Parathyroid adenoma (tissue), 2 donors: Measurements from ENCODE around the gene EEPD1.

Source experiments
- H2AFZ ChIP-seq: fragments of 300-600 bp; sonication (generic); one replicate; pipeline ENCODE4 v1.7.0; 2017; ENCODE audit warnings: antibody characterized with exemption, mild to moderate bottlenecking
- H3K27ac ChIP-seq: fragments of 300-600 bp; sonication (generic); one replicate; pipeline ENCODE4 v1.7.0; 2017
- H3K27me3 ChIP-seq: fragments of 300-600 bp; sonication (generic); one replicate; pipeline ENCODE4 v1.7.0; 2017; ENCODE audit warnings: low read length; ENCODE audit not compliant: control insufficient read depth, insufficient read depth
- H3K36me3 ChIP-seq: fragments of 300-600 bp; sonication (generic); one replicate; pipeline ENCODE4 v1.7.0; 2017; ENCODE audit warnings: low read length; ENCODE audit not compliant: control insufficient read depth, insufficient read depth
- H3K4me1 ChIP-seq: fragments of 300-600 bp; sonication (generic); one replicate; pipeline ENCODE4 v1.7.0; 2017; ENCODE audit warnings: control low read depth
- H3K4me2 ChIP-seq: fragments of 300-600 bp; sonication (generic); one replicate; pipeline ENCODE4 v1.7.0; 2017; ENCODE audit warnings: low read length
- H3K4me3 ChIP-seq: fragments of 300-600 bp; sonication (generic); one replicate; pipeline ENCODE4 v1.7.0; 2017; ENCODE audit warnings: low read depth, low read length
- H3K79me2 ChIP-seq: fragments of 300-600 bp; sonication (generic); one replicate; pipeline ENCODE4 v1.7.0; 2017; ENCODE audit warnings: control low read depth
- H3K9ac ChIP-seq: fragments of 300-600 bp; sonication (generic); one replicate; pipeline ENCODE4 v1.7.0; 2017; ENCODE audit warnings: mild to moderate bottlenecking
- H3K9me3 ChIP-seq: fragments of 300-600 bp; sonication (generic); one replicate; pipeline ENCODE4 v1.7.0; 2017; ENCODE audit warnings: low read length; ENCODE audit not compliant: control insufficient read depth
- TF ChIP-seq, protein P1 (sequence below): fragments of 300-600 bp; sonication (generic); IDR thresholded peaks from one replicate; pipeline ENCODE4 v1.7.0; 2017; ENCODE audit warnings: antibody characterized with exemption, mild to moderate bottlenecking
- donor health status: primary hyperparathyroidism.

The EEPD1 gene

DNA sequence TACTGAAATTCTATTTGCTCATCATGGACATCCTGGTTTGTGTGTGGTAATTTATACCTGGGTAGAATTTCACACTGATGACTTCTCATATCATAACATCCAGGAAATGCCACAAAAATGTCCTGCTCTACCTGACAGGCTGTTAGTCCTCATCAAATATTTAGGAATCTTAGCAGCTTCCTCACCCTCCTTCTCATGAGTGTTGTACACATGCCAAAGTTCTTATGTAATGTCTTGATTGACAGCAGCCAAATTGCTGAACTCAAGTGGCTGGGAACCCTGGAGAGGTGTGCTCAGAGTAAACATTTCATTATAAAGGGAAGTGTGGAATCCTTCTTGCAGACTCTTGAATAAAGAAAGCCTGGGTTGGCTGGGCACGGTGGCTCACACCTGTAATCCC is 8.9 kb downstream of the EEPD1 start:
- H3K4me2 ChIP-seq, result no peak overlapping the region
- no peak overlapping the region for H3K4me3 ChIP-seq
- H3K27ac ChIP-seq, result no peak overlapping the region
- H3K9ac ChIP-seq, result no peak overlapping the region
- no peaks in the 10 kb centered on the region for H3K27me3 ChIP-seq
- no peaks in the 10 kb centered on the region for H3K9me3 ChIP-seq
- H3K36me3 ChIP-seq, result no peaks in the 10 kb centered on the region
- H3K4me1 ChIP-seq, result no peaks in the 10 kb centered on the region
- H2AFZ ChIP-seq, result no peak overlapping the region
- TF ChIP-seq, protein P1, sequence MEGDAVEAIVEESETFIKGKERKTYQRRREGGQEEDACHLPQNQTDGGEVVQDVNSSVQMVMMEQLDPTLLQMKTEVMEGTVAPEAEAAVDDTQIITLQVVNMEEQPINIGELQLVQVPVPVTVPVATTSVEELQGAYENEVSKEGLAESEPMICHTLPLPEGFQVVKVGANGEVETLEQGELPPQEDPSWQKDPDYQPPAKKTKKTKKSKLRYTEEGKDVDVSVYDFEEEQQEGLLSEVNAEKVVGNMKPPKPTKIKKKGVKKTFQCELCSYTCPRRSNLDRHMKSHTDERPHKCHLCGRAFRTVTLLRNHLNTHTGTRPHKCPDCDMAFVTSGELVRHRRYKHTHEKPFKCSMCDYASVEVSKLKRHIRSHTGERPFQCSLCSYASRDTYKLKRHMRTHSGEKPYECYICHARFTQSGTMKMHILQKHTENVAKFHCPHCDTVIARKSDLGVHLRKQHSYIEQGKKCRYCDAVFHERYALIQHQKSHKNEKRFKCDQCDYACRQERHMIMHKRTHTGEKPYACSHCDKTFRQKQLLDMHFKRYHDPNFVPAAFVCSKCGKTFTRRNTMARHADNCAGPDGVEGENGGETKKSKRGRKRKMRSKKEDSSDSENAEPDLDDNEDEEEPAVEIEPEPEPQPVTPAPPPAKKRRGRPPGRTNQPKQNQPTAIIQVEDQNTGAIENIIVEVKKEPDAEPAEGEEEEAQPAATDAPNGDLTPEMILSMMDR, result no peak
- peaks cover 3% of the 10 kb centered on the region for H3K79me2 ChIP-seq

DNA sequence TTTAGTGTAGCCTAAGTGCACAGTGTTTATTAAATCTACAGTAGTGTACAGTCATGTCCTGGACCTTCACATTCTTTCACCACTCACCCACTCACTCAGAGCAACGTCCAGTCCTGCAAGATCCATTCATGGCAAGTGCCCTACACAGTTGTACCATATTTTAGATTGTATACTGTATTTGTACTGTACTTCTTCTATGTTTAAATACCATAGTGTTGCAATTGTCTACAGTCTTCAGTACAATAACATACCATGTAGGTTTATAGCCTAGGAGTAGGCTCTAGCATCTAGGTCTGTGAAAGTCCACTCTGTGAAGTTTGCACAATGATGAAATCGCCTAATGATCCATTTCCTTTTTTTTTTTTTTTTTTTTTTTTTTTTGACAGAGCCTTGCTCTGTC is 12.0 kb downstream of the EEPD1 start:
- Histone ChIP-seq H3K9me3 (no peaks in the 10 kb centered on the region), H3K79me2 (no peaks in the 10 kb centered on the region), H3K36me3 (no peaks in the 10 kb centered on the region), H3K27me3 (no peaks in the 10 kb centered on the region), H3K4me2 (no peak overlapping the region), H3K9ac (no peak overlapping the region), H2AFZ (no peak overlapping the region), H3K4me1 (no peaks in the 10 kb centered on the region), H3K27ac (no peak overlapping the region), H3K4me3 (no peak overlapping the region)
- TF ChIP-seq, protein P1, result no peak

DNA sequence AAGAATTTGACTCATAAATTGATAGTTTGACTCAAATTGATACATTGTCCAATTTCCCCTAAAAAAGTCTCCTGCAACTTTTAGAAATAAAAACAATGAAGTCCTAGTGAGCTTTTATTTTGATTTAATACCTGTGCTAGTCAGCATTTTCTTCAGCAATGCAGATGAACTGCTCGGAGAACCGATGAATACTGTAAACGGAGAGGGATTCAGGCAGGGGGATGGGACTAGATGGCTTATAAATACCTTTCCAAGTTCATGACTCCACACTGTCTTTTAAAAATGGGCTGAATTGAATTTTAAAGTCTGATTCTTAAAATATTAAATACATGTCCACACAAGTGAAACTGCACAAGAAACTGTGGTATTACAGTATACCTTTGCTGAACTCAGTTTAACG is 12.7 kb downstream of the EEPD1 start:
- Histone ChIP-seq H3K4me1 (no peaks in the 10 kb centered on the region), H2AFZ (no peak overlapping the region), H3K36me3 (no peaks in the 10 kb centered on the region), H3K27ac (no peak overlapping the region), H3K9me3 (no peaks in the 10 kb centered on the region), H3K9ac (no peak overlapping the region), H3K79me2 (no peaks in the 10 kb centered on the region), H3K4me3 (no peak overlapping the region), H3K27me3 (no peaks in the 10 kb centered on the region), H3K4me2 (no peak overlapping the region)
- TF ChIP-seq, protein P1, result no peak

DNA sequence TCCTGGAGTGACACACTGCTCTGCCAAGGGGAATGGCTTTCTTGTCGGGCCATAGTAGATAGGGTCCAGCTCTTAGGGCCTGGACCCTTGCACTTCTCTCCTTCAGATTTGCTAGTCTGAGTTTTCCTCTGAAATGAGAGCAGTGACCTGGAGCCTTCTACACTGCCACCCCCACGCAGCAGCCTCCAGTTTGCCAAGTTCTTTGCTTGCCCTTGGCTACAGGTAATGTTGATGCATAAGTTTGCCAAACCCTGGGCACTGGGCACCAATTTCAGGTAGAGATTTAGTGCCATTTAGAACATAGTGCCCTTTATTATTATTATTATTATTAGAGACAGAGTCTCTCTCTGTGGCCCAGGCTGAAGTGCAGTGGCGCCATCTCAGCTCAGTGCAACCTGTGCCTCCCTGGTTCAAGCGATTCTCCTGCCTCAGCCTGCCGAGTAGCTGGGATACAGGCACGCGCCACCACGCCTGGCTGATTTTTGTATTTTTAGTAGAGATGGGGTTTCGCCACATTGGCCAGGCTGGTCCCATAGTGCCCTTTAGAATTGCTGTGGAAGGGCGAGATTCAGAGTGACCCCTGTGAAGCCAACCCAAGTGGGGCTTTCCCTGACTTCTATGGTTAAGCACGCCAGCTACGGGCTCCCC is 14.5 kb downstream of the EEPD1 start:
- Histone ChIP-seq H3K27me3 (no peaks in the 10 kb centered on the region), H3K4me2 (no peak overlapping the region), H3K4me1 (no peaks in the 10 kb centered on the region), H3K9me3 (no peaks in the 10 kb centered on the region), H2AFZ (no peak overlapping the region), H3K4me3 (no peak overlapping the region), H3K27ac (no peak overlapping the region), H3K79me2 (no peaks in the 10 kb centered on the region), H3K36me3 (no peaks in the 10 kb centered on the region), H3K9ac (no peak overlapping the region)
- TF ChIP-seq, protein P1, result no peak

DNA sequence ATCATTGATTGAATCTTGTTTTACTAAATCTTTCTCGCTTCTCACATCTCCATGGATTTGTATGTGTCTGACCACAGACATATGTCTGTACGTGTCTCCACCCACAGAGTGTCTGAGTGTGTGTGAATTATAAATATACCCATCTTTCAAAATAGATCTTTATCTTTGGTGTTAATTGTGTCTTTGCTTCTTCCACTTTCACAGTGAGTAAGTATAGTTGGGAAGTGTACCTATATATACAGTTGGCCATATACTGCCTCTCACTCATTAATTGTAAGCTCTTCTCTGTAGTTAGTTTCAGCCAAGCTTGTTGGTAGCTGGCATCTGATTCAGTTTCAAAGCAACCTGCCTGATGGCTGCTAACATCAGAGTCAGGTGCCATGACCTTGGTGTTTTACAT is 18.4 kb downstream of the EEPD1 start:
- no peaks in the 10 kb centered on the region for H3K36me3 ChIP-seq
- H3K79me2 ChIP-seq, result peaks cover 3% of the 10 kb centered on the region
- H3K4me3 ChIP-seq, result no peak overlapping the region
- H3K27ac ChIP-seq, result no peak overlapping the region
- H2AFZ ChIP-seq, result no peak overlapping the region
- TF ChIP-seq, protein P1, result no peak
- H3K4me1 ChIP-seq, result no peaks in the 10 kb centered on the region
- H3K9ac ChIP-seq, result no peak overlapping the region
- no peak overlapping the region for H3K4me2 ChIP-seq
- no peaks in the 10 kb centered on the region for H3K9me3 ChIP-seq
- H3K27me3 ChIP-seq, result no peaks in the 10 kb centered on the region
